Activated CD4-positive, alpha-beta T cell treated with anti-CD3 and anti-CD28 coated beads, Interleukin-2, amount 10 ng/mL, durations not matched to agents 24 days and 14 days (primary cell): Measurements from ENCODE around the gene PDS5A. TPM values are rescaled to one million over a fixed set of nuclear protein-coding genes. Genes with fewer than 3 reads are reported as not detected.
"Not testable (repeated sequence)": the region's sequence is repeated elsewhere in the genome, so short reads cannot be mapped to it uniquely, and the experiment has no call there.

Experiments
- DNase-seq: peaks from one replicate; pipeline ENCODE4 v3.0.0; 2022
- H3K27ac Mint-ChIP-seq: one replicate; pipeline ENCODE4 v1.8.0; 2022; ENCODE audit warnings: mild to moderate bottlenecking, mixed read lengths
- H3K27me3 Mint-ChIP-seq: one replicate; pipeline ENCODE4 v1.8.0; 2022; ENCODE audit warnings: mixed read lengths
- H3K36me3 Mint-ChIP-seq: one replicate; pipeline ENCODE4 v1.8.0; 2022; ENCODE audit warnings: low read depth, mild to moderate bottlenecking, mixed read lengths
- H3K4me1 Mint-ChIP-seq: one replicate; pipeline ENCODE4 v1.8.0; 2021; ENCODE audit warnings: mixed read lengths
- H3K4me3 Mint-ChIP-seq: one replicate; pipeline ENCODE4 v1.8.0; 2022; ENCODE audit warnings: mild to moderate bottlenecking, moderate library complexity, mixed read lengths
- H3K9me3 Mint-ChIP-seq: one replicate; pipeline ENCODE4 v1.8.0; 2021; ENCODE audit warnings: mixed read lengths
- intact Hi-C: fragments of 100-400 bp; cut with micrococcal nuclease; formaldehyde crosslinking; loops from one replicate; pipeline ENCODE4 v1.15.1; 2023
- total RNA-seq: library from RNA; stranded (reverse); gene quantifications from 2 replicates; pipeline ENCODE4 v1.2.3, GENCODE V29; 2022

The PDS5A gene
- total RNA-seq, 1 donor from 2014 or later: 128 TPM

DNA sequence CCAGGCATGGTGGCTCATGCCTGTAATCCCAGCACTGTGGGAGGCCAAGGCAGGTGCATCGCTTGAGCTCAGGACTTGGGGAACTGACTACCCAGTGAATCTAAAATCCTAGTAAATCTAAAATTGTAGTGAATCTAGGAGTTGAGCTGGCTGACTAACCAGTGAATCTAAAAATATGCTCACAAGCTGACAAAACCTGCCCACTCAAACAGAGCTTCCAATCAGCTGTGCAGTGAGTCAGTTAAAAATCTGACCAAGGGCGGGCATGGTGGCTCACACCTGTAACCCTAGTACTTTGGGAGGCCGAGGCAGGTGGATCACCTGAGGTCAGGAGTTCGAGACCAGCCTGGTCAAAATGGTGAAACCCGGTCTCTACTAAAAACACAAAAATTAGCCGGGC is 72.7 kb downstream of the PDS5A start:
- not testable (repeated sequence) for H3K27me3 Mint-ChIP-seq, H3K27ac Mint-ChIP-seq, H3K9me3 Mint-ChIP-seq, DNase-seq, H3K4me1 Mint-ChIP-seq, H3K4me3 Mint-ChIP-seq
- intact Hi-C loops: loop anchor here (5.0 kb wide), 1 partner anchor 72 kb away; the partner anchor contains the start of gene PDS5A
- peaks cover 48% of the 10 kb centered on the region for H3K36me3 Mint-ChIP-seq

DNA sequence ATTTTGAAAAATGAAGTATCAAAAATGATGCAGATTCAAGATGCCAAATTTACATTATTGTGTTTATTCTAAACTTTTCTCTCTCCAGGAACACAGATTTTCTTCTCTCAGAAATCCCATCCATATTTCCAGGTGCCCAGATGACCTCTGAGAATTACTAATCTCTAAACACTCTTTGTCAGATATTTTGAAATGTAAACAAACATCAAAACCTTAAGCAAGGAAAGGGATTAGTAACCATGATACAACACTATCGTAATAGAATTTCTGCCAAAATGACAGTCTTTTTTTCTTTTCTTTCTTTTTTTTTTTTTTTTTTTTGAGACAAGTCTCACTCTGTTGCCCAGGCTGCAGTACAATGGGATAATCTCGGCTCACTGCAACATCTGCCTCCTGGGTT is 76.7 kb downstream of the PDS5A start:
- DNase-seq: no peak
- H3K27ac Mint-ChIP-seq: no peak overlapping the region
- peaks cover 1% of the 10 kb centered on the region for H3K4me1 Mint-ChIP-seq
- H3K4me3 Mint-ChIP-seq: no peak overlapping the region
- intact Hi-C loops: no loop called here
- no peaks in the 10 kb centered on the region for H3K27me3 Mint-ChIP-seq
- peaks cover 55% of the 10 kb centered on the region for H3K36me3 Mint-ChIP-seq
- no peaks in the 10 kb centered on the region for H3K9me3 Mint-ChIP-seq

DNA sequence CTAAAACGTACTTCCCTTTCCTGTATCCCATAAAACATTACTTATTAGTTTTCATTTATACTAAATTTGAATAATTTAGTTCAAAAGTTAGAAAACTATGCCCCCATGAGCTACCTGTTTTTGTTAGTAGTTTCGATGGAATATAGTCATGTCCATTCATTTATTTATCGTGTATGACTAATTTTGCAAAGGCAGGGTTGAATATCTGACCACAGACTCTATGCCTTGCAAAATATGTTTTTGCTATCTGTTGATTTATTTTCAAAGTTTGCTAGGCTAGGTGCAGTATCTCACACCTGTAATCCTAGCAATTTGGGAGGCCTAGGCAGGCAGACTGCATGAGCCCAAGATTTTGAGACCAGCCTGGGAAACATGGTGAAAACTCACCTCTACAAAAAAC is 78.4 kb downstream of the PDS5A start:
- no peak for DNase-seq
- Mint-ChIP-seq H3K27ac (no peak overlapping the region), H3K36me3 (peaks cover 62% of the 10 kb centered on the region), H3K9me3 (no peaks in the 10 kb centered on the region), H3K4me3 (no peak overlapping the region), H3K4me1 (peaks cover 1% of the 10 kb centered on the region), H3K27me3 (no peaks in the 10 kb centered on the region)
- intact Hi-C loops: no loop called here

DNA sequence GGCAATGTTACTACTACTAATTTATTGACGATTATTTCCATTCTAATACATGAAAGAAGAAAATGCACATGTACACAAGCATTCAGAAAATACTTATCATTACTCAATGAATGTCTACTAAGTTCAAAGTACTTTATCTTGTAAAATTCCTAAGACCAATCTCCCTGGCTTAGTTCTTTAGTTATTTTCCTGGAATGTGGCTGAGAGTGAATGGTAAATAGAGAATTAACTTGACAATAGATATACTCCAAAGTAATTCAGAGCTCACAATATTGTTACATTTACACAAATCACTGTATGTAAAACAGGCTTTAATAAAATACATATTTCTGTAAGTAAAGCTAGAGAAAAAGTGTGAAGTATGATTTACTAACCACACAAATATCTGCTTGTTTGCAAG is 79.7 kb downstream of the PDS5A start:
- intact Hi-C loops: no loop called here
- peaks cover 1% of the 10 kb centered on the region for H3K4me1 Mint-ChIP-seq
- no peak overlapping the region for H3K27ac Mint-ChIP-seq
- H3K27me3 Mint-ChIP-seq: no peaks in the 10 kb centered on the region
- no peaks in the 10 kb centered on the region for H3K9me3 Mint-ChIP-seq
- peaks cover 67% of the 10 kb centered on the region for H3K36me3 Mint-ChIP-seq
- no peak overlapping the region for H3K4me3 Mint-ChIP-seq
- no peak for DNase-seq

DNA sequence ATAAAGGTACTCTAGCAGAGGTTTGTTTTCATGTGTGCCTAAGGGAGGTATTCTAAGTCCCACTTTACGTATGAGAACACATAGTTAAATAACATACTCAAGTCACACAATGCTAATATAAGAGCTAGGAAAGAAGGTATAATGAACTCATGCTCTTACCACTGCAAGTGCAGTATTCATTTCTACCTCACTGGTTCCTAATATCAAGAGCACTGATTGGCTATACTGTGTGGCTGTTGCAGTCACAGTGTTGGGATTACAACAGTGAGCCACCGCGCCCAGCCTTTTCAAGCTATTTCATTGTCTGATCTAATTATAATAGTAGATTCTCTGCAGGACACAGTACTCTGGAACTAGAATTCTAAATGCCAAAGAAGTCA is 84.0 kb downstream of the PDS5A start:
- no peak overlapping the region for H3K27ac Mint-ChIP-seq
- H3K4me1 Mint-ChIP-seq: no peaks in the 10 kb centered on the region
- peaks cover 65% of the 10 kb centered on the region for H3K36me3 Mint-ChIP-seq
- H3K9me3 Mint-ChIP-seq: no peaks in the 10 kb centered on the region
- no peak for DNase-seq
- H3K4me3 Mint-ChIP-seq: no peak overlapping the region
- intact Hi-C loops: no loop called here
- H3K27me3 Mint-ChIP-seq: no peaks in the 10 kb centered on the region

DNA sequence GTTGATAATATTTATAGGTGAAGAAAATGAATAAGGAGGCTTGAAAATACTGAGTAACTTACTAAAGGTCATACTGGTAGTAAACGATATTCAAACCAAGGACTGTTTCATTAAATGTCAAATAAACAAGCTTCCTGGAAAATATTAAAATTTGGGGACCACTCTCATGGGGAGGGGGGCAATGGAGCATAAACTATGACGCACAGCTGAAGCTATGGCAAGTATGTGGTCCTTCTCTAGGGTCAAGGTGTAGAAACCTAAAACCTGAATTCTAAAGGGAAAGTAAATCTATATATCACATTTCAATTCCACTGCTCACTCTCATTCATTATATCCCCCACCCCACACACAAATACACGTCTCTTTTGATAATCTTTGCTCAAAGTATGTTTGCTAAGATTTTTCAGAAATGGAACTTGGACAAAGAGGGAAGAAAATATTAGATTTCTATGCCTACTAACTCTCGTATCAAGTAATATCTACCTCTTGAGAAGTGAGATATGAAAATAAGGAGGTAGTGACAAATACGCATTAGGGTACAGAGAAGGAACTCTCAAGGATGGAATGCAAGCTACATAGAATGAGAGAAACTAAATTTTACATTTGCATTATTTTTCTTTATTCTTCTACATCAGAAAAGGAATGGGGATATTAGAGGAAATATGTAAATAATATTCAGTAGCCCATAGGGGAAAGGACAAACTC is 84.6 kb downstream of the PDS5A start:
- H3K4me1 Mint-ChIP-seq: no peaks in the 10 kb centered on the region
- no peaks in the 10 kb centered on the region for H3K27me3 Mint-ChIP-seq
- intact Hi-C loops: no loop called here
- no peak overlapping the region for H3K4me3 Mint-ChIP-seq
- H3K9me3 Mint-ChIP-seq: no peaks in the 10 kb centered on the region
- peaks cover 69% of the 10 kb centered on the region for H3K36me3 Mint-ChIP-seq
- no peak overlapping the region for H3K27ac Mint-ChIP-seq
- no peak for DNase-seq

DNA sequence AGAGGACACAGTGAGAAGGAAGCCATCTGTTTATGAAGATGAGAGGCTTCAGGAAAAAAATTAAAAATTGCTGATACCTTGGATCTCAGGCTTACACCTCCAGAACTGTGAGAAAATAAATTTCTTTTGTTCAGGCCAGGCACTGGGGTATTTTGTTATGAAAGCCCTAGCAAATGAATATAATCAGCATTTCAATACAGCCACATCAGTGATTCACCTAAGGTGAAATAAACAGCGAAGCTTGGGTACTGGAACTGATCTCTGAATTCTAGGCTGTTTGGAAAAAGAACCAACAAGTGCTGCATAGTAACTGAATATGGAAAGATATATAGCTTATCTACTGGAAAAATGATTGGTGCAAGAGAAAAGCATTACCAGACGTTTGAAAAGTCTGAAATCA is 88.5 kb downstream of the PDS5A start:
- no peak for DNase-seq
- H3K9me3 Mint-ChIP-seq: no peaks in the 10 kb centered on the region
- H3K4me3 Mint-ChIP-seq: no peak overlapping the region
- no peaks in the 10 kb centered on the region for H3K4me1 Mint-ChIP-seq
- H3K27me3 Mint-ChIP-seq: no peaks in the 10 kb centered on the region
- H3K27ac Mint-ChIP-seq: no peak overlapping the region
- H3K36me3 Mint-ChIP-seq: peaks cover 71% of the 10 kb centered on the region
- intact Hi-C loops: no loop called here

DNA sequence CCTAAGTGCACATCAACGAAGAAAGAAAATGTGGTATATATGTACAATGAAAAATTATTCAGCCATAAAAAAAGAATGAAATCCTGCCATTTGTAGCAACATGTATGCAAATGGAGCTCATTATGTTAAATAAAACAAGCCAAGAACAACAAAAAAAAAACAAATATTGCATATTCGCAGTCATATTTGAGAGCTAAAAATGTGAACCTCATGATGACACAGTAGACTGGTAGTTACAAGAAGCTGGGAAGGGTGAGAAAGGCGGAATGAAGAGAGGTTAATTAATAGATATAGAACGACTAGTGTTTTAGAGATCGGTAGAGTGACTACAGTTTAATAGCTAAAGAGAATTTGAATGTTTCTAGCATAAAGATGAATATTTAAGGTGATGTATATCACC is 89.2 kb downstream of the PDS5A start:
- no peak overlapping the region for H3K4me3 Mint-ChIP-seq
- H3K36me3 Mint-ChIP-seq: peaks cover 70% of the 10 kb centered on the region
- intact Hi-C loops: no loop called here
- H3K27me3 Mint-ChIP-seq: no peaks in the 10 kb centered on the region
- H3K4me1 Mint-ChIP-seq: peaks cover 2% of the 10 kb centered on the region
- DNase-seq: no peak
- no peak overlapping the region for H3K27ac Mint-ChIP-seq
- H3K9me3 Mint-ChIP-seq: no peaks in the 10 kb centered on the region

DNA sequence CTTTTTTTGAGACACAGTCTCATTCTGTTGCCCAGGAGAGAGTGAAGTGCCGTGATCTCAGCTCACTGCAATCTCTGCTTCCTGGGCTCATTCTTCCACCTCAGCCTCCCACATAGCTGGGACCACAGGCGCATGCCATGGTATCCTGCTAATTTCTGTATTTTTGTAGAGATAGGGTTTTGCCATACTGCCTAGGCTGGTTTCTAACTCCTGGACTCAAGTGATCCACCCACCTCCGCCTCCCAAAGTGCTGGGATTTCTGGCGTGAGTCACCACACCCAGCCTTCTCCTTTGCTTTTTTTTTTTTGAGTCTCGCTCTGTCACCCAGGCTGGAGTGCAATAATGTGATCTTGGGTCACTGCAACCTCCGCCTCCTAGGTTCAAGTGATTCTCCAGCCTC is 94.1 kb downstream of the PDS5A start:
- Mint-ChIP-seq H3K4me1 (peaks cover 9% of the 10 kb centered on the region), H3K27me3 (no peaks in the 10 kb centered on the region), H3K36me3 (peaks cover 64% of the 10 kb centered on the region), H3K9me3 (no peaks in the 10 kb centered on the region), H3K4me3 (no peak overlapping the region), H3K27ac (peak overlapping the region; percentile 41)
- no peak for DNase-seq
- intact Hi-C loops: no loop called here

DNA sequence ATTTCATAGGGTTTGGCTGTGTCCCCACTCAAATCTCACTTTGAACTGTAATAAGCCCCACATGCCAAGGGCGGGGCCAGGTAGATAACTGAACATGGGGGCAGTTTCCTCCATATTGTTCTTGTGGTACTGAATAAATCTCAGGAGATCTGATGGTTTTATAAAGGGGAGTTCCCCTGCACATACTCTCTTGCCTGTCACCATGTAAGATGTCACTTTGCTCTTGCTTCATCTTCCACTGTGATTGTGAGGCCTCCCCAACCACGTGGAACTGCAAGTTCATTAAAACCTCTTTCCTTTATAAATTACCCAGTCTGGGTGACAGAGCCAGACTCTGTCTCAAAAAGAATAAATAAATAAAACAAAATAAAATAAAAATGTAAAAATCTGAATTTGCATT is 95.9 kb downstream of the PDS5A start:
- H3K4me3 Mint-ChIP-seq: no peak overlapping the region
- intact Hi-C loops: no loop called here
- DNase-seq: no peak
- H3K36me3 Mint-ChIP-seq: peaks cover 50% of the 10 kb centered on the region
- H3K9me3 Mint-ChIP-seq: no peaks in the 10 kb centered on the region
- no peaks in the 10 kb centered on the region for H3K27me3 Mint-ChIP-seq
- peaks cover 9% of the 10 kb centered on the region for H3K4me1 Mint-ChIP-seq
- no peak overlapping the region for H3K27ac Mint-ChIP-seq

DNA sequence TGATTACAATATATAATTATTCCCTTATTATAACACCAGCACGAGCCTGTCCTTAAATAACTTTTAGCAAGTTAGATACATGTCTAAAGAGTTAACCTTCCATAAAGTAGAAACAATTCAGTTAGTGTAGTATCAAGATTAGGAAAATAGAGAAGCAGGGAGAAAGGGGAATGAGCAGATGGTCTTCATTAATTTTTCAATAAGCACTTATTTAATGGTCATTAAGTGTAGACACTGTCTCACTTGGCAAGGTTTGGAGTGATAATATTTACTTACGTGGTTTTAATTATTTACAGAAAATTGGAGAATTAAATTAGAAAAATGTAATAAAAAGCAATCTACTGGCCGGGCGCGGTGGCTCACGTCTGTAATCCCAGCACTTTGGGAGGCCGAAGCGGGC is 99.7 kb downstream of the PDS5A start:
- H3K27ac Mint-ChIP-seq: no peak overlapping the region
- H3K27me3 Mint-ChIP-seq: no peaks in the 10 kb centered on the region
- peaks cover 26% of the 10 kb centered on the region for H3K4me1 Mint-ChIP-seq
- H3K36me3 Mint-ChIP-seq: peaks cover 52% of the 10 kb centered on the region
- no peak for DNase-seq
- intact Hi-C loops: loop anchor here (5.0 kb wide), 1 partner anchor 99 kb away; the partner anchor contains the start of gene PDS5A
- H3K9me3 Mint-ChIP-seq: no peaks in the 10 kb centered on the region
- no peak overlapping the region for H3K4me3 Mint-ChIP-seq

DNA sequence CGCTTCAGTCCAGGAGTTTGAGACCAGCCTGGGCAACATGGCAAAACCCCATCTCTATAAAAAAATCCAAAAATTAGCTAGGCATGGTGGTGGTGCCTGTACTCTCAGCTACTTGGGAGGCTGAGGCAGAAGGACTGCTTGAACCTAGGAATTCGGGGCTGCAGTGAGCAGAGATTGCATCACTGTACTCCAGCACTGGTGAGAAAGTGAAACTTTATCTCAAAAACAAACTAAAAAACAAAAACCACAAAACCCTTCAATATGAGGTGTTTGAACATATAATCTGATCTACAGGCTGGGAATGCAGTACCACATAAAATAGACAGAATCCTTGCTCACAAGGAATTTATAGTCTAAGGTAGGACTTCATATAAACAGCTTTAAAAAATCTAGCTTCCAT is 103.9 kb downstream of the PDS5A start:
- peaks cover 23% of the 10 kb centered on the region for H3K4me1 Mint-ChIP-seq
- DNase-seq: peak; percentile 70
- peak overlapping the region; percentile 41 for H3K27ac Mint-ChIP-seq
- intact Hi-C loops: no loop called here
- H3K27me3 Mint-ChIP-seq: no peaks in the 10 kb centered on the region
- H3K36me3 Mint-ChIP-seq: peaks cover 60% of the 10 kb centered on the region
- no peaks in the 10 kb centered on the region for H3K9me3 Mint-ChIP-seq
- H3K4me3 Mint-ChIP-seq: peak overlapping the region; percentile 51

DNA sequence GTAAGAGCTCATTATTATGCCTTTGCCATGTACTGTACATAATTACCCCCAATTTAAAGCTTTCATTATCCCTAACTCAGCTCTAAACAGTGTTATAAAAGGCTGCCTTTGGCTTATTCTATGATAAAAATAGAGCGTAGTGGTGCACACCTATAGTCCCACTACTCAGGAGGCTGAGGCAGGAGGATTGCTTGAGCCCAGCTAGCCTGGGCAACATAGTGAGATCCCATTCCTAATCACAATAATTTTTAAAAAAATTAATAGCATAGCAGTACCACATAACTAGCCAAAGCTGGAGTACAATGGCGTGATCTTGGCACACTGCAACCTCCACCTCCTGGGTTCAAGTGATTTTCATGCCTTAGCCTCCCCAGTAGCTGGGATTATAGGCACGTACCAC is 112.4 kb downstream of the PDS5A start:
- peaks cover 45% of the 10 kb centered on the region for H3K36me3 Mint-ChIP-seq
- no peaks in the 10 kb centered on the region for H3K27me3 Mint-ChIP-seq
- intact Hi-C loops: no loop called here
- H3K4me3 Mint-ChIP-seq: no peak overlapping the region
- H3K4me1 Mint-ChIP-seq: peaks cover 2% of the 10 kb centered on the region
- no peaks in the 10 kb centered on the region for H3K9me3 Mint-ChIP-seq
- H3K27ac Mint-ChIP-seq: no peak overlapping the region
- no peak for DNase-seq

DNA sequence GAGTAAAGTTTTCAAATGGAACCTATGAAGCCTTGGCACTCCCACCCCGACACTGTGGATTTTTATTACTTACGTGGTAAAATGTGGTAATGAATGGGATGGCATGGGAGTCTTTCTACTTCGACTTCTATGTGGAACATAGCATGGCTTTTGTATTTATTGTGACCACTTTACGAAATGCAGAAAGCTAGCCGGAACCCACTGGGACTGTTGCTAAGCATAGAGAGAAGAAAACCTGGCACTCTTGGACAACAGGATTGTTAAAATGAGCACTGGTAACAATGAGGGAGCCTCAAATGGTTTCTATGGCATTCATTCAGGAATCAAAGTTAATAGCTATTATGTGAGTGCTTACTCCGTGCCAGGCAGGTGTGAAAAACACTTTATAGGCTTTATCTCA is 113.3 kb downstream of the PDS5A start:
- no peak overlapping the region for H3K27ac Mint-ChIP-seq
- H3K4me1 Mint-ChIP-seq: peaks cover 2% of the 10 kb centered on the region
- no peaks in the 10 kb centered on the region for H3K9me3 Mint-ChIP-seq
- no peaks in the 10 kb centered on the region for H3K27me3 Mint-ChIP-seq
- peaks cover 47% of the 10 kb centered on the region for H3K36me3 Mint-ChIP-seq
- intact Hi-C loops: no loop called here
- DNase-seq: no peak
- no peak overlapping the region for H3K4me3 Mint-ChIP-seq

DNA sequence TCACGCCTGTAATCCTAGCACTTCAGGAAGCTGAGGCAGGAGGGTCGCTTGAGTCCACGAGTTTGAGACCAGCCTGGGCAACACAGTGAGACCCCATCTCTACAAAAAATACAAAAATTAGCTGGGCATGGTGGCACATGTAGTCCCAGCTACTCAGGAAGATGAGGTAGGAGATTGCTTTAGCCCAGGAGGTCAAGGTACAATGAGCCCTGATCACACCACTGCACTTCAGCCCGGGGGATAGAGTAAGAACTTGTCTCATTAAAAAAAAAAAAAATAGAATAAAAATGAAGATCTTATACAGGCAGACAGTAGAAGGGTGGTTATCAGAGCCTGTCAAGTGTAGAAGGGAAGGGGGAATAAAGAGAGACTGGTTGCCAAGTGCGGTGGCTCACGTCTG is 116.9 kb downstream of the PDS5A start:
- H3K27me3 Mint-ChIP-seq: no peaks in the 10 kb centered on the region
- no peak overlapping the region for H3K4me3 Mint-ChIP-seq
- DNase-seq: no peak
- intact Hi-C loops: no loop called here
- peaks cover 2% of the 10 kb centered on the region for H3K9me3 Mint-ChIP-seq
- H3K4me1 Mint-ChIP-seq: peaks cover 3% of the 10 kb centered on the region
- no peak overlapping the region for H3K27ac Mint-ChIP-seq
- H3K36me3 Mint-ChIP-seq: peaks cover 63% of the 10 kb centered on the region
